Activated CD4-positive, alpha-beta T cell treated with anti-CD3 and anti-CD28 coated beads for 48 hours (primary cell): ENCODE data around the gene SLX4.
"Not testable (repeated sequence)": the region's sequence is repeated elsewhere in the genome, so short reads cannot be mapped to it uniquely, and the experiment has no call there.

Experiments
- DNase-seq: peaks from one replicate; pipeline ENCODE4 v3.0.0-alpha.2; 2020

SLX4 gene, protein sequence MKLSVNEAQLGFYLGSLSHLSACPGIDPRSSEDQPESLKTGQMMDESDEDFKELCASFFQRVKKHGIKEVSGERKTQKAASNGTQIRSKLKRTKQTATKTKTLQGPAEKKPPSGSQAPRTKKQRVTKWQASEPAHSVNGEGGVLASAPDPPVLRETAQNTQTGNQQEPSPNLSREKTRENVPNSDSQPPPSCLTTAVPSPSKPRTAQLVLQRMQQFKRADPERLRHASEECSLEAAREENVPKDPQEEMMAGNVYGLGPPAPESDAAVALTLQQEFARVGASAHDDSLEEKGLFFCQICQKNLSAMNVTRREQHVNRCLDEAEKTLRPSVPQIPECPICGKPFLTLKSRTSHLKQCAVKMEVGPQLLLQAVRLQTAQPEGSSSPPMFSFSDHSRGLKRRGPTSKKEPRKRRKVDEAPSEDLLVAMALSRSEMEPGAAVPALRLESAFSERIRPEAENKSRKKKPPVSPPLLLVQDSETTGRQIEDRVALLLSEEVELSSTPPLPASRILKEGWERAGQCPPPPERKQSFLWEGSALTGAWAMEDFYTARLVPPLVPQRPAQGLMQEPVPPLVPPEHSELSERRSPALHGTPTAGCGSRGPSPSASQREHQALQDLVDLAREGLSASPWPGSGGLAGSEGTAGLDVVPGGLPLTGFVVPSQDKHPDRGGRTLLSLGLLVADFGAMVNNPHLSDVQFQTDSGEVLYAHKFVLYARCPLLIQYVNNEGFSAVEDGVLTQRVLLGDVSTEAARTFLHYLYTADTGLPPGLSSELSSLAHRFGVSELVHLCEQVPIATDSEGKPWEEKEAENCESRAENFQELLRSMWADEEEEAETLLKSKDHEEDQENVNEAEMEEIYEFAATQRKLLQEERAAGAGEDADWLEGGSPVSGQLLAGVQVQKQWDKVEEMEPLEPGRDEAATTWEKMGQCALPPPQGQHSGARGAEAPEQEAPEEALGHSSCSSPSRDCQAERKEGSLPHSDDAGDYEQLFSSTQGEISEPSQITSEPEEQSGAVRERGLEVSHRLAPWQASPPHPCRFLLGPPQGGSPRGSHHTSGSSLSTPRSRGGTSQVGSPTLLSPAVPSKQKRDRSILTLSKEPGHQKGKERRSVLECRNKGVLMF (N-terminal part only)

DNA sequence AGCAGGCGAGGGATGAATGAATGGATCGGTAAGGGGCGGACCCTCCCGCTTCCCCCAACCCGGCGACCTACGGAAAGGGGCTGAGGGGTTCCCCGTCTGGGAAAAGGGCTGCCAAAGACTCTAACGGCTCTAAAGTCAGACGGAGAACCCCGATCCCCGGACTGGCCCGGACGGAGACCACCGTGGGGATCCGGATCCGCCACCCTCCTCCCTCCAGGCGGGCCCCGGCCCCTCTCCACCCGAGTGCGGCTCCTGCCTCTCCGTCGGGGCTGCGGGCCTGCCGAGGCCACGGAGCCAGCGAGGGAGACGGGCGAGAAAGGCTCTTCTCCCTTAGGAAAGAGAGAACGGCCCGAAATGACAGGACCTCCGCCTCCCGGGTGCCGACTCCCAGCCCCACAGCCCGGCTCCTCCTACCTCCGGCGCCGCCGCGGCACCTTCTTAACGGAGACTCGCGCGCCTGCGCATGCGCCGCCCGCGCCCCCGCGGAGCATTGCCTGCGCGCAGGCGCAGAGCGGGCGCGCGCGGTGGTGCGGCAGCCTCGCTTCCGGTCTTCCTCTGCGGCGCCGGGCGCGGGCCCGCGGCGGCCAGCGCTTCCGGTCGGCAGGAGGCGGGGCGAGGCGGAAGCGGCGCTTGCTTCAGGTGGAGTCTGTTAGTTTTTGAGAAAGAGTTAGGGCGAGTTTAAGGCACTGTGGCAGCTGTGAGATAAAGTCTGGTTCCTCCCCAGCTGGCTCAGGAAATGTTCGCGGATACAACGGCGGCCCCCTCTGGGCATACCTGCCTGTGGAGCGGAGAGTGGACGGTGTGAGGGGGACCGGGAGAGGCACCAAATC lies at the start of gene SLX4:
Gene SLX4, minus strand, starts transcription at position 461 of the 830 bp plus-strand sequence. CDS start 2,642 bp downstream, outside the sequence.
- peak; percentile 92 for DNase-seq

DNA sequence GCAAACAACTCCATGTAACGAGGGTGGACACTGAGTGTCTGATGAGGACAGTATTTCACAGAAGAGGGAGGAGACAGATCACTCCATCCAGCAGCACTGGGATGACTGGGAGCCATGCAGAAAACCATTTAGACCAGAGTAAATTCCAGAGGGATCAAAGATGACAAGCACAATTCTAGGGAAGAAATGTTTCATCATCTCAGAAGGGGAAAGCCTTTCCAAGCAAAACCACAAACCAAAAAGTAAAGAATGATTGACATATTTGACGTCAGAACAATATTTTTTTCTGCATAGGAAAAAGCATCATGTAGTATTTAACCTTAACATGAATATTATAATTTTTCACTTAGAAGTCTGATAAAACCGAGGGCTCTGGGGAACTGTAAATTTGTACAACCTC lies 47.8 kb upstream of the SLX4 start:
- no peak for DNase-seq

DNA sequence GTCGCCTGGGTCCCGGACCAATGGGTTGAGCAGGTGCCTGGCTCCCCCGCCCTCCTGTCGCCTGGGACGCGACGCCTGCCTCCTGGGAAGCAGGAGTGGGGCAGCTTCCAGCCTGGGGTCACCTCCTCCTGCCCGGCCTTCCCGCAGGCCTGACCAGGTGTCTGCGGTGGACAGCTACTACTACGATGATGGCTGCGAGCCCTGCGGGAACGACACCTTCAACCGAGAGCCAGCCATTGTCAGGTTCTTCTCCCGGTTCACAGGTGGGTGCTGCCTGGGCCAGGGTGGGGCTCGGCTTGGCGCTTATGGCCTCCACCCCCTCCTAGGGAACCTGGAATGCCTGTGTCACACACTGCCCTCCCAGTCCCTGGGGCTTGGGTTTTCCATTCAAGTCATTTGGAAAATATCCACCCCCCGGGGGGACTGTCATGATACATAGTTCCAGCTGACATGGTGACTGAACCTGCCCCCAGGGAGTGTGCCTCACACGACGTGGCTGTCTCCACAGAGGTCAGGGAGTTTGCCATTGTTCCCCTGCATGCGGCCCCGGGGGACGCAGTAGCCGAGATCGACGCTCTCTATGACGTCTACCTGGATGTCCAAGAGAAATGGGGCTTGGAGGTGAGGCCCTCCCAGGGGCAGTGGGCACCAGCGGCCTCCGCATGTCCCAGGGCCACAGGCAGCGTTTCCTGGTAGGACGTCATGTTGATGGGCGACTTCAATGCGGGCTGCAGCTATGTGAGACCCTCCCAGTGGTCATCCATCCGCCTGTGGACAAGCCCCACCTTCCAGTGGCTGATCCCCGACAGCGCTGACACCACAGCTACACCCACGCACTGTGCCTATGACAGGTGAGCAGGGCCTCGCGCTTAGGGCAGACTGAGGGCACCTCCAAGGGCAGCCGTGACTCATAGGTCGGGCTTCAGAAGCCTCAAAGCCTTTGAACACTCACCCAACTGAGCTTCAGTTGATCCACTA lies 45.4 kb upstream of the SLX4 start:
- peak; percentile 72 for DNase-seq

DNA sequence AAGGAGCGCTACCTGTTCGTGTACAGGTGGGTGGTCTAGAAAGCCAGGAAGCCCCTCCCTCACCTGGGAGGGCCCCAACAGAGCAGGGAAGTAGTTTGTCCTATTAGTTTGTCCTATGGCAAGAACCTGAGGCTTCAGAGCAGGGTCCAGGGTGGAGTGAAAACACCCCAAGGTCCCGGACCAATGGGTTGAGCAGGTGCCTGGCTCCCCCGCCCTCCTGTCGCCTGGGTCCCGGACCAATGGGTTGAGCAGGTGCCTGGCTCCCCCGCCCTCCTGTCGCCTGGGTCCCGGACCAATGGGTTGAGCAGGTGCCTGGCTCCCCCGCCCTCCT lies 44.7 kb upstream of the SLX4 start:
- not testable (repeated sequence) for DNase-seq

DNA sequence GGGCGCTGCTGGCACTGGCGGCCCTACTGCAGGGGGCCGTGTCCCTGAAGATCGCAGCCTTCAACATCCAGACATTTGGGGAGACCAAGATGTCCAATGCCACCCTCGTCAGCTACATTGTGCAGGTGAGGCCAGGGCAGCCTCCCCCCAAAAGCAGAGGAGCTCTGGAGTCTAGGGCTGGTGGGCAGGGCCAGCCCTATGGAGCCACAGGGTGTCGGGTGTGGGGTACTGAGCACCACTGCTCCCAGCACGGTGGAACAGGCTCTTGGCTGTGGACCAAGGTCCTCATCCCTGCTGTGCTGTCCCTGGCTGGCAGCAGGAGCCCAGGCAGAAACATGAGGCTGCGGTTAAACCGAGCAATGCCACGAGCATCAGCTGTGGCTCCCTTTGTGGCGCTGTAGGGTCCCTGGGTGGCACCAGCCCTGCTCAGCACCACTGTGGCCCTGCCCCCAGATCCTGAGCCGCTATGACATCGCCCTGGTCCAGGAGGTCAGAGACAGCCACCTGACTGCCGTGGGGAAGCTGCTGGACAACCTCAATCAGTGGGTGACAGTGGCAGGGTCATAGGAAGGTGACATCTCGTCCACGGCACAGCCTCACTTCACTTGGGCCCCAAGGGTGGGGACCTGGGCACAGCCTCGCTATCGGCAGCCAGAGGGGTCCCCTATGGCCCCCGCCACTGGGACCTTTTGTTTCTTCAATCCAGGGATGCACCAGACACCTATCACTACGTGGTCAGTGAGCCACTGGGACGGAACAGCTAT lies 44.2 kb upstream of the SLX4 start:
- no peak for DNase-seq

DNA sequence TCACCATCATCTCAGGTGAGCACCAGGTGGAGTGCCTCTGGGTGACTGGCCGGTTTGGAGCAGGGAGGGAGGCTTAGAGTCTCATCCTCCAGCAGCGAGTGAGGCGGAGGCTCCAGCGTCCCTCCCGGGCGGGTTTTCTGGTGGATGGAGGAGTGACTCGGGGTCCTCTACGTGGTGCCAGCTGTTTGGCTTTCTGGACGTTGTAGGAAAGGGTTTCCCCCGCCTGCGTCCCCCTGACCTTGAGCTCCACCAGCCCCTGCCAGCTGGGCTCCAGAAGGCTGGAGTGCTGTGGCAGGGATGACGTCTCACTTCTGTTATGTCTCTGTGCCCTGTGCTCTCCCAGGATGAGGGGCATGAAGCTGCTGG lies 43.6 kb upstream of the SLX4 start:
- no peak for DNase-seq

DNA sequence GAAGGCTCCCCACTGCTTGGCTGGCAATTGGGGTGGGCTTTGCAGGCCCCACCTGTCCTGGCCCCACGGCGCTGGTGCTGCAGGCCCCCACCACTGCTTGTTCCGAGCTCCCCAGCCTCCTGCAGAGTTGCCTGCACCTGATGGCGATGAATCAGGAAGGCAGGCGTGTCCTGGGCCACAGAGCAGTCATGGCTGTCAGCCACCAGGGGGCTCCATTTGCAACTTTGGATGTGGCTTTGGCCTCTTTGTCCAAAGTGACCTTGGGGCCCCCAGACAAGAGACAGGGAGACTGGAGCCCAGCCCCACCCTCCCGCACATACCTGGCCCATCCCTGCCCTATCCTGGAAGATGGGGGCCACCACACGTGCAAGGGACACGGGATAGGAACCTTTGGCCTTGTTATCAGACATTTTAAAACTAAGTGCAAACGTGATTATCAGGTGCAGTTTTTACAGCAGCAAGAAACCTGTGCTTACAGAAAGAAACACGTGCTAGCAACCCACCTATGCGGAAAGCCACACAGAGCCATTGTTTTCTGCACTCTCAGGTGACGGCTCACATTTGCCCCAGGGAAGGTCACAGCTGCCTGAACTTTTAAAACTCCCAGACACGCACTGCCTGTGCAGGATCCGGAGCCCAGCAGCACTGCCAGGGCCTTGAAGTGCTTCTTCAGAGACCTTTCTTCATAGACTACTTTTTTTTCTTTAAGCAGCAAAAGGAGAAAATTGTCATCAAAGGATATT lies 43.0 kb upstream of the SLX4 start, which contains the start of gene DNASE1:
Gene DNASE1, plus strand, starts transcription at position 443 of the 743 bp plus-strand sequence. CDS start 683 bp downstream, outside the sequence.
- DNase-seq, result peak; percentile 75

DNA sequence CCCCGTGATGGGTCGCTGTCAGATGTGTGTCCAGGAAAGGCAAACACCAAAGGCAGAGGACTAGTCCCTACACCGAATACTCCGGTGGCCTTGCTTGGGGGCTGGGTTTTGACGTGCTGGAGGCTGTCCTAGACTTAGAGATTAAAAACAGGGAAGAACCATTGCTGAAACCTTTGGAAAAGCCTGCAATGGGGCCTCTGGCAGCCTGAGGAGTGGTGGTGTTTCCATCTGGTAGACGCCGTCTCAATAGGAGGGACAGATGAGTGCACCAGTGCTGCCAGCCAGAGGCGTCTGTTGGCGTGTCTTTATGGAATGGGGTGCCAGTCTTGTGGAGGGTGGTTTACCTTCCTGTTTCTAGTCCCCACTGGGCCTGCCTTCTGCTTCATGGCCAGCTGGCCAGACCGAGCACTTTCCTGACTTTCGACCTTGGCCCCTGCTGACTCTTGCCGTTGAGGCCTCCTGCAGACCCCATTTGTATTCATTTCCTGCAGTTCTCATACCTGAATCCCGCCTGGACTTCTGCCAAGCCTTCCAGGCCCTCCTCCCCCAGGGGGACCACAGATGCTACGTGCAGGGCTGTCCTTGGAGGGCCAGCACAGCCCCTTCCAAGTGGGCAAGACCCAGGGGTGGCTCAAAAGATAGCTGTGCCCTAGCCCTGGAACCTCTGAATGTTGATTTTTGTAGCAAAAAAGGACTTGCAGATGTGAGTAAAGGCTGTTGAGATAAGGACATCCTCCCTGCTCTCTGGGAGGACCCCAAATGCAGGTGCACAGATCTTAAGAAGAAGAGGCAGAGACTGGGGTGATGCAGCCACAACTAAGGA lies 41.2 kb upstream of the SLX4 start:
- no peak for DNase-seq

DNA sequence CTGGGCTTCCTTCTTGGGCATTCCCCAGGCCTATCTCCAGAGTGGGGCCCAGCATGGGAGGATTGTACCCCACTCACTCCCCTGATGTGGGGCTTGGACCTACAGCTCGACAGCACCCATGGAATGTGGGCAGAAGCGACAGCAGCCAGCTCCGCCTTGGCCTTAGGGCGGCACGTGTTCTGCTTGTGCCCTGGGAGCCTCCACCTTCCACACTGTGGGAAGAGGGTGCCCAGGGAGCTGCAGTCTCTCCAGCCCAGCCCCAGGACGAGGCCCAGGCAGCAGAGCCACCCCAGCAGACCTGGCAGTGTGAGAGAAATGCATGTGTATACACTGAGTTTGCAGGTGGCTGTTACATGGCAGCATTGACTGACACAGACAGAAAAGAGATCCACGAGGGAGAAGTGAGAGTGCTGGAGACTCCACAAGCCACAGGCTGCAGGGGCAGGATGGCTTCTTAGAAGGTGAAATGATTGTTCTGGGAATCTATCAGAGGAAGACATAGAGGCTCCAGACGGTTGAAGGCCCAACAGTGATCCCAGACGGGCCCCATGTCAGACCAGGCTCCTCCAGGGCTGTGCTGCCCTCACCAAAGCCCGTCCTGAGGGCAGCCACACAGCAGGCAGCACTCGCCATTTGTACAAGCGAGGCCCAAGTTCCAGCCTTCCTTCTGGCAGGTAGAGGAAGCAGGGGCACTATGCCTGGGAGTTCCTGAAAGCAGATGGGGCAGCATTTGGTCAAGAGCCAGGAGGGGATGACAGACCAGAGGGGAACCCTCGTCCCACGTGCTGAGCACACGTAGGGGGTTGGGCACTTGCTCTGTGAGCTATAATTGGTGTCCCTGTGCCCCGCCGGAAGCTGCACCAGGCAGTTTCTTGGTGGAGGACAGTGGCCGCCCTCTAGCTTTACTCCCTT lies 40.3 kb upstream of the SLX4 start:
- DNase-seq, result no peak

DNA sequence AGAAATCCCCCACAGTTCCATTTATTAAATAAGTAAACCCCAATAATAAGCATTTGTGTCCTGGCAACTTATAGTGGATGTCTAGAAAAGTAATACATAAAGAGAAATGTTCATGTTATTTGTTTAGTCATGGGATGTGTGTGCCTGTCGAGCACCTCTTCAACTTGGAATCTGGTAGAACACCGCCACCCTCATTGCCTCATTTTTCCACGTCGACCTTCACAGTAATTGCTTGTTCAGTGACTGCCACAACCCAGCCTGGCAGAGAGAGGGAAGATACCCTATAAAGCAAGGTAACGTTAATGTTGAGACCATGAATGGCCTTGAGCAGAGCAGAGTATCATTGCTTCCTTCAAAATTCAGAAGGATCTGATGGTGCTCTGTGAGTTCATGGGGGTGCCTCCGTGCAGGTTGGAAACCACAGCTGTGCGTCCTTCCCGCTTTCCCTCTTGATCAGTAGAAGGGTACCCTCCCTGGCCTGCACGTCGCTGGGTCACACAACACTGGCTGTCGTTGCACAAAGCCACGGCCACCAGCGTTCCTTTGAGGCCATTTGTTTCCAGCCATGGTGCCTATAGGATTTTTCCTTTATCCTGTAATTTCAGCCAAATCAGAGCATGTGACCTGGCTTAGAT lies 39.3 kb upstream of the SLX4 start:
- no peak for DNase-seq

DNA sequence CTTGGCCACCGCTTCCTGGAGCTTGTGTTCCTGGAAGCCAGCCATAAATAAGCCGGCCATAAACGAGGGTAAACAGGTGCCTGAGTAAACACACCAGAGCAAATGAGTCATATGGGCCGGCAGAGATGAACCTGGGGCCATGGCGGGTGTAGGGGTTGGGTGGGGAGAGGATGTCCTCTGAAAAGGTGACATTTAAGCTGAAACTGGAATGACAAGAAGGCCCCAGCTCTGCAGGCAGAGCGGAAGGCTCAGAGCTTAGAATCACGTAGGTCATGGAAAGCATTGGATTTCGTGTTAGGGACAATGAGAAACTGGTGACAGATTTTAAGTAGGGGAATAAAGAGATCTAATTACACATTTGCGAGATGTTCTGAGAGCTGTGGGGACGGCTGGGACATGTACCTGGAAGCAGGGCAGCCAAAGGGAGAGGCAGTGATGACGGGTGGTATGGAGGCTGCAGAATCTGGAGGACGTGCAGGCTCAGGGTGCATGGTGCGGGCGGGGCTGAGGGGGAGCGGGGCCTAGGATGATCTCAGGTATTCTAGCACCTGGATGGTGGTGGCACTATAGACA lies 35.0 kb upstream of the SLX4 start:
- no peak for DNase-seq

DNA sequence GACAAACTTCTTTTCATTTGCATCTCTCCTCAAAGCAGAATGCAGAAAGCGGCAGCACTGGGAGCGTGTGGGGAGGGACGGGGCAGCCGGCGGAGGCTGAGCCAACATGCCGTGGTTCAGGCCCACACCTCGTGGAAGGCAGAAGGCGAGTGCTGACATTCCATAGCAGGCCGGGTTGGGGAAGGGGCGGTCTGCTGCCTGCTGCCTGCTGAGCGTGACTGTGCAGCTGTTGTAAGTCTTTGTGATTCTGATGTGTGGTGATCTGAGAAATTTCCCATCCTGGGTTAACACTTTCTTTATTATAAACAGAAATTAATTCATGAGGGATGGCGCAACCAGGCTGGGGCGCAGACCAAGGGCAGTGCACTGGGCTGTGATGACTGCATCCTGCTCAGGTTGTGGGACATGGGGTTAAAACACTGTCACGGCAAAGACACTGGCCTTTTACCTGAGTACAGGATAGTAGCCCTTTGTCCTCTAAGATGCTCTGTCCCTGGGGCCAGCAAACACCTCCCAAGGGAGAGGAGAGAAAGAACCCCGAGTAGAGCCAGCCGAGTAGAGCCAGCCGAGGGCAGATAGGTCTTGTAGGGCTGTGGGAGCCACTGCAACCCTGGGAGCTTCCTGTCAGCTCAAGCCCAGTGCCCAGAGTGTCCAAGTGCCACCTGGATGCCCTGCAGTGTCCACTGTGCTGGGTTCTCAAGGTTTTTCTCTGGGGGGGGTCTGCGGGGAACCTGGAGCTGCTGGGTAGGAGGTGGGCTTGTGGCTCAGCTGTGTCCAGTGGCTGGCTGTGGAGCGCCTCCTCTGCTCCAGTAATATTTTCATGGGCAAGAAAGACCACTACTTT lies 34.3 kb upstream of the SLX4 start:
- no peak for DNase-seq

DNA sequence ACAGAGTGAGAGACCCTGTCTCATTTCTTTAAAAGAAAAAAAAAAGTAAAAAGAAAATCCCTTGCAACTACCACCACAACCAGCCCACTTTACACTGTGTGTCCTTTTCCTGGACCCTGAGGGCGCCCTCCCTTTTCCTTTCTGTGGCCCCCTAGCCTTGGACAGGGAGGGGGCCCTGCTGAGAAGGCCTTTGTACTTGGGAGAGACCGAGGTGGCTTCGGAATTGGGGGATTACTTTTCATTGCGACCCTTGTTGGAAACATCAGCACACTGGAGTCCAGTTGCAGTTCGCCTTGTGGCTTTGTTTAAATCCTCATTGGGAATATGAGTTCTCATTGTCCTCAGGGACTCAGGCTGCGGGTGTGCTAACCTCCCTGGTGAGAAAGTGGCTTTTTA lies 33.7 kb upstream of the SLX4 start:
- DNase-seq, result no peak

DNA sequence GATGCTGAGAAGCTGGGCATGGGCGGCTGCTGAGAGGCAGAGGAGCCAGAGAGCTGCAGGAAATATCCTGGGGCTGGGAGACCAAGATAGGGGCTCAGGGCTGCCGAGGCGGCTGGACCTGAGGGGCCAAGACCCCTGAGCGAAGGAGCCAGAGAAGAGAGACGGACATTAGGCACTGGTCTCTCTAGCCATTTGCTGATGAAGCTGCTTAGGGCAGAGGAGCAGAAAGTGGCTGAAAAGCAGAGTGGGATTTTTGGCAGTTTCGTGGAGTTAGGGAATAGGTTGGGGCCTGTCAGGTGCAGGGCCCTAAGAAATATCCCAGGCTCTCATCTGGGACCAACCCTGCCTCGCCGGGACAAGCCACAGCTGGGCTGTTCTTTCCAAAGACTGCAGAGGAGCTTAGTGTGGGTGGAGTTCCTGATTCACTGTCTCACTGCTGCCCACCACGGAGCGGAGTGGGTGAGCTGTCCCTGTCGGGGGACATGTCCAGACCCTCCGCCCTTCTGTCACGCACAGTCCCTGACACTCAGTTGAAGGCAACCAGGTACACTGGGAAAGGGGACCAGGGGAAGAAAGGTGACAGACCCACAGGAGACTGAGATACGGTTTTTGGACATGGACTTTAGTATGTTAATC lies 31.8 kb upstream of the SLX4 start:
- no peak for DNase-seq

DNA sequence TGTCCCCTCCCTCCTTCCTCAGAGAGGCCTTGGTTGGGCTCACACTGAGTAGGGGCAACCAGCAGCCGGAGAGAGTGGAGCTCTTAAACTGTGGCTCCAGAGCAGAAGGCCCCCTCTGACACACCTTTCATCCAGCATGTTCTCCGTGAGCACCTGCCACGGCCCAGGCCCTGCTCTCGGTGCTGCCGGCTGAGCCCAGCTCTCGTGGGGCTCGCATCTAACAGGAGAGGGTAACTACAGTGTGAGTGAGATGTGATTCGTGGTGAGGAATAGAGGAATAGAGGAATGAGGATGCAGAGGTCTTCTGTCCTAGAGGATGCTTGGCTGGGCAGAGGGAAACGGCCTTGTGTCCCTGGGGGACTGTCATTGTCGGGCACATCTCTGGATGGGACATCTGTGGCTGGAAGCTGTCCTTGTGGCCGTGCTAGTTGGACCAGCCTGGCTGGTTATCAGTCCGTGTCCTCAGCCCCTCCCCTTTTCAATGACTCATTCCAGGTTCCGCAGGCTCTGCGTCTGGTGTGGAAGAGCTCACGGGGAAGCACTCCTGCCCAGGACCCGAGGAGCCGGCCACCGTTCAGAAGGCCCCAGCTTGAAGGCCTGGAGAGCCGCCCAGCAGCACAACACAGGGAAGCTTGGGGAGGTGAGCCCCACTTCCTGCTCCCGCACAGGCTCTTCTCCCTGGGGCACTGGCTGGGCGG lies 31.1 kb upstream of the SLX4 start:
- DNase-seq, result no peak
